C4-2B (cell line): ENCODE measurements around the gene NNMT.

Experiments used
- H3K27ac ChIP-seq: fragments of 450-650 bp; 2 replicates; pipeline ENCODE4 v1.5.1; 2017
- ZFX ChIP-seq: fragments of 450-650 bp; IDR thresholded peaks from 2 replicates; pipeline ENCODE4 v1.6.1; 2017
- TF ChIP-seq, protein P1 (sequence below): fragments of 450-650 bp; conservative IDR thresholded peaks from 2 replicates; pipeline ENCODE4 v1.5.1; 2017; ENCODE audit warnings: mild to moderate bottlenecking

The NNMT gene

GRCh38 chr11:114279792-114280546 lies 16.2 kb upstream of the NNMT start:
- H3K27ac ChIP-seq: peak overlapping the region; percentile 14; the same call in 1 of the 2 replicates
- no peak for TF ChIP-seq ZFX
- TF ChIP-seq, protein P1, sequence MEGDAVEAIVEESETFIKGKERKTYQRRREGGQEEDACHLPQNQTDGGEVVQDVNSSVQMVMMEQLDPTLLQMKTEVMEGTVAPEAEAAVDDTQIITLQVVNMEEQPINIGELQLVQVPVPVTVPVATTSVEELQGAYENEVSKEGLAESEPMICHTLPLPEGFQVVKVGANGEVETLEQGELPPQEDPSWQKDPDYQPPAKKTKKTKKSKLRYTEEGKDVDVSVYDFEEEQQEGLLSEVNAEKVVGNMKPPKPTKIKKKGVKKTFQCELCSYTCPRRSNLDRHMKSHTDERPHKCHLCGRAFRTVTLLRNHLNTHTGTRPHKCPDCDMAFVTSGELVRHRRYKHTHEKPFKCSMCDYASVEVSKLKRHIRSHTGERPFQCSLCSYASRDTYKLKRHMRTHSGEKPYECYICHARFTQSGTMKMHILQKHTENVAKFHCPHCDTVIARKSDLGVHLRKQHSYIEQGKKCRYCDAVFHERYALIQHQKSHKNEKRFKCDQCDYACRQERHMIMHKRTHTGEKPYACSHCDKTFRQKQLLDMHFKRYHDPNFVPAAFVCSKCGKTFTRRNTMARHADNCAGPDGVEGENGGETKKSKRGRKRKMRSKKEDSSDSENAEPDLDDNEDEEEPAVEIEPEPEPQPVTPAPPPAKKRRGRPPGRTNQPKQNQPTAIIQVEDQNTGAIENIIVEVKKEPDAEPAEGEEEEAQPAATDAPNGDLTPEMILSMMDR: no peak

DNA sequence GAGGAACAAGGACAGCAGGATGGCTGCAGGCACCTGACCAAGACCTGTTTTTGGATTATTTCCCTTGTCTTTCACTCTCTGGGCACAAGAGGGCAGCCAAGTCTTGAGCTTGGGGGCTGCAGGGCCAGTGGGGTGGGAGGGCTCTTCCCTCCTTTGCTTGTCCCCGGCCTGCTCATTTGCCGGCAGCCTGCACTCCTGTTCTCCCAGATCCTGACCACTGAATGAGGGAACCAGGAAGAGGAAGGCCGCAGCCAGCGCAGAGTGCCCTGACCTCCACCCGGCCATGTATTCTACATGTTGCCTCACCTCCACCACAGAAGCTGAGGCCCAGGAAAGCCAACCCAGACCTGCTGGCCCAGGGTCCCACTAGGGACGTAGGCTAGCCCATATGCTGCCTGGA lies 15.5 kb upstream of the NNMT start:
- H3K27ac ChIP-seq: peak overlapping the region; percentile 14
- TF ChIP-seq, protein P1: peak; percentile 75
- TF ChIP-seq ZFX: no peak

GRCh38 chr11:114281388-114281956 lies 14.7 kb upstream of the NNMT start:
- H3K27ac ChIP-seq: peak overlapping the region; percentile 14
- no peak for TF ChIP-seq ZFX
- TF ChIP-seq, protein P1: no peak

- H3K27ac ChIP-seq: no peak overlapping the region
Observed at GRCh38 chr11:114282488-114282887, 13.7 kb upstream of the NNMT start.

DNA sequence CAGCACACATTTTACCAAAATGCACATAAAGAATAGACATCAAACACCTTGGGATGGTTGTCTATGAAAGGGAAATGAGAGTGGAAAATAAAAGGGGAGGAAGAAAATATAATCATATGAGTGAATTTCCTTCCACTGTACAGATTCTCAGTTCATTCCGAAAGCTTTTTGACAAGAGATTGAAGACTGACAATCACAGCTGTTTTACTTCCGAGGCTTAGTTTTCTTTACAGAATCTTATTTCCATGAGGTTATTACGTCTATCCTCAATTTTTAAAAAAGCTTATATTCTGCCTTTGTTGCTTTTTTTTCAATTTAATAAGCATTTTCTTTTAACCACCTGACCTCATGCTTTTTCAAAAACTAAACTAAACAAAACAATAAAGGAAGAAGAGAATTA lies 12.8 kb upstream of the NNMT start:
- H3K27ac ChIP-seq: no peak overlapping the region
- TF ChIP-seq ZFX: no peak
- TF ChIP-seq, protein P1: no peak

More at GRCh38 chr11:114282488-114282887, 13.7 kb upstream of the NNMT start:
- TF ChIP-seq, protein P1: no peak
- no peak for TF ChIP-seq ZFX

- no peak overlapping the region for H3K27ac ChIP-seq
- TF ChIP-seq, protein P1: no peak
Observed at GRCh38 chr11:114284021-114284420, 12.2 kb upstream of the NNMT start.

DNA sequence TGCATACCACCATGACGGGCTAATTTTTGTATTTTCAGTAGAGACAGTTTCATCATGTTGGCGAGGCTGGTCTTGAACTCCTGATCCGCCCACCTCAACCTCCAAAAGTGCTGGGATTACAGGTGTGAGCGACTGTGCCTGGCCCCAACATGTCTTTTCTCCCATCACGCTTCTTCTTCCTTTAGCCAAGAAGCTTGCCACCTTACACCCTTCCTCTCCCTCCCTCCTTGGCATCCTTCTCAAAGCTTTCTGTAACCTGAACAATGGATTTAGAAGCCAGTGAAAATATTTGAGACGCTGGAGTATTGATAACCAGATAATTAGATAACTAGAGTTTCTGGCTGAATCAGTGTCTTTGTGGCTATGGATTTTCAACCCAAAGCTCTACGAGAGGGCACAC lies 11.3 kb upstream of the NNMT start:
- no peak overlapping the region; the same call in 1 of the 2 replicates for H3K27ac ChIP-seq
- TF ChIP-seq, protein P1: no peak
- no peak for TF ChIP-seq ZFX
